GM18519 (cell line): Measurements from ENCODE around the gene THOC1.
"Not testable (repeated sequence)": the region's sequence is repeated elsewhere in the genome, so short reads cannot be mapped to it uniquely, and the experiment has no call there.

Experiments used
- ATAC-seq: cut with Tn5 transposase; IDR thresholded peaks from one replicate; pipeline ENCODE4 v1.9.1; 2021; ENCODE audit warnings: mild to moderate bottlenecking, moderate library complexity; ENCODE audit not compliant: unreplicated experiment, low FRiP score

THOC1 gene, protein sequence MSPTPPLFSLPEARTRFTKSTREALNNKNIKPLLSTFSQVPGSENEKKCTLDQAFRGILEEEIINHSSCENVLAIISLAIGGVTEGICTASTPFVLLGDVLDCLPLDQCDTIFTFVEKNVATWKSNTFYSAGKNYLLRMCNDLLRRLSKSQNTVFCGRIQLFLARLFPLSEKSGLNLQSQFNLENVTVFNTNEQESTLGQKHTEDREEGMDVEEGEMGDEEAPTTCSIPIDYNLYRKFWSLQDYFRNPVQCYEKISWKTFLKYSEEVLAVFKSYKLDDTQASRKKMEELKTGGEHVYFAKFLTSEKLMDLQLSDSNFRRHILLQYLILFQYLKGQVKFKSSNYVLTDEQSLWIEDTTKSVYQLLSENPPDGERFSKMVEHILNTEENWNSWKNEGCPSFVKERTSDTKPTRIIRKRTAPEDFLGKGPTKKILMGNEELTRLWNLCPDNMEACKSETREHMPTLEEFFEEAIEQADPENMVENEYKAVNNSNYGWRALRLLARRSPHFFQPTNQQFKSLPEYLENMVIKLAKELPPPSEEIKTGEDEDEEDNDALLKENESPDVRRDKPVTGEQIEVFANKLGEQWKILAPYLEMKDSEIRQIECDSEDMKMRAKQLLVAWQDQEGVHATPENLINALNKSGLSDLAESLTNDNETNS

DNA sequence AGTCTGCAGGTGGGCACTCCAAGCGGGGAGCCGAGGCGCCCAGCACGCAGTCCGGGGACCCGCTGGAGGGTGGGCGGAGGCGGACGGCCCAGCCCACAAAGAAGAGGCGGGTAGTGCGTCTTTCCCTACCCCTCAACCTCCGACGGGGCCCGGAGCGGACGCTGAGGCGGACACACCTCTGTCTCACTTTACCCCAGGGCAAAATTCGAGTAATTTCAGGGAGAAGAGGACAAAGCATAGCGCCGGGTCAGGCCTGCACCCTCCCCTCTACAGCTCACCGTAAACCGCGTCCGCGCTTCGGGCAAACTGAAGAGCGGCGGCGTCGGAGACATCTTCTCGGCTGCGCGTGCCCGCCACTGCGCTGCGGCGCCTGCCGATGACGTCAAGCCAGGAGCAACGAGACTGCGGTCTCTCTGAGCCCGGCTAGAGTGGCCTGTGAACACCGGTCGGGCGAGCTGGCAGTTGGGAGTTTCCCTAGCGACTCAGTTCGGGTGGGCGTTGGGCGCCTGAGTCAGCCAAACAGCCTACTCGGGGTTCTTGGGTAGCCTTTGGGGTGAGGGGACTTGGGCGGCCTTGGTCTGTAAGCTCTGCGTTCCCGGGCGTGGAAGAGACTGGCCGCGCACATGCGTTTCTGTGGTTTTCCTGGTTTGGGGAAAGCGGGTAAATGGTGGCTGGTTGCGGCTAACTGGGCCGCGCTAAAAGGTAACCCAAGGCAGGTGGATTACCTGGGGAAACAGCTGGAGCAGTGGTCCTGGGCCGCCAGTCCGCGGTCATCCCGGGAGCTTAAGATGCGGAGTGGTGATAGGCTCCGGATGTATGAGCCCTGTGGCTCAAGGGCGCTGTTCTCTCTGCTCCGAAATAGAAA lies at the start of gene THOC1:
Gene THOC1 (minus strand): TSS at position 360 of the 865 bp plus-strand sequence. CDS start 28 bp downstream, at position 332.
- ATAC-seq: peak; percentile 87

DNA sequence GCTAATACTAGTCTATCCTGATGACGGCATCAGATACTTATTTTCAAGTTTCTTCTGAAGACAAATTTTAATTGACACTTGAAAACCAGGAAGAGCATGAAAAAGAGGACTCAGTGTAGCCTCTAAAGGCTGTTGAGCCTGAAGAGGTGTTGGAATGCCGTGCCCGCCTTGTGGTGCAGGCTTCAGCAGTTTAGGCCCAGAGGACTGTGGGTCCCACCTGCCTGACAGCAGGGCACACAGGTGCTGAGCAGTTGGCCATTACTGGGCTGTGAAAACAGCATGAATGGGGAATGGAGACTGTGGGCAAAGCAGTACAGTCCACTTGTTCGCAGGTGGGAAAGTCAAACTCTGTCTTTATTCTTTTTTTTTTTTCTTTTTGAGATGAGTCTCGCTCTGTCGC lies 49.8 kb upstream of the THOC1 start:
- no peak for ATAC-seq

DNA sequence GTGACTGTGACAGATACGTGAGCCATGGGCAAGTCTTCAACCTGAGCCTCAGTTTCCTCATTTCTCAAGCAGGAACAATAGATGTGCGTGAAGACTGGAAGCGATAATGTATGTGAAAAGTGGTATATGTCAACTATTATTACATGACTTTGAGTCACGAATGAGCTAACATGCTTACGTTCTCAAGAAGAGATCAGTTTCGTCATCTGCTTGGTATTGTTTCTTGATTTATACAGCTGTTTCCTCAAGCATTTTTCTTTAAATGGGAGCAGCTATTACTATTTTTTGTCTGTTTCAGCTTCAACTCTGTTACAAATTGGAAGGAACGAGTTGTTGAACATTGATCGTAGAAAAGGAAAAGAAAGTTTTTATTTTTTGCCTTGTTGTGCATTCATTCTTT lies 48.5 kb upstream of the THOC1 start:
- no peak for ATAC-seq

DNA sequence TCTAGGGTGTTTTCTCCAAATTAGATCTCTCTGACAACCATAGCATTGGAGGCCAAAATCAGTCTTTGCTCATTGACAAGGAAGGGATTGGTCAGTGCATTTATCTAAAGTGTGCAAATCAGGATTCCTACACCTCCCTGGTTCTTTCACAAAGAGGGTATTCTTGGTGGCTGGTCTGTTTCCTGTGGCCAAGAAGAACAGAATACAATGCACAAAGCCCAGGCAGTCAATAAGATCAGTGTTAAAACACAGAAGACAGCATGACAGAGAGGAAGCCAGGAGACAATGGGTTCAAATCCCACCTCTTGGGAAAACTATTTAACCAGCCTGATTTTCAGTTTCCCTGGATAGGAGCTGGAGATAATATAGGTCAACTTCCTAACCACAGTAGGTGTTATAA lies 46.1 kb upstream of the THOC1 start:
- ATAC-seq: no peak

DNA sequence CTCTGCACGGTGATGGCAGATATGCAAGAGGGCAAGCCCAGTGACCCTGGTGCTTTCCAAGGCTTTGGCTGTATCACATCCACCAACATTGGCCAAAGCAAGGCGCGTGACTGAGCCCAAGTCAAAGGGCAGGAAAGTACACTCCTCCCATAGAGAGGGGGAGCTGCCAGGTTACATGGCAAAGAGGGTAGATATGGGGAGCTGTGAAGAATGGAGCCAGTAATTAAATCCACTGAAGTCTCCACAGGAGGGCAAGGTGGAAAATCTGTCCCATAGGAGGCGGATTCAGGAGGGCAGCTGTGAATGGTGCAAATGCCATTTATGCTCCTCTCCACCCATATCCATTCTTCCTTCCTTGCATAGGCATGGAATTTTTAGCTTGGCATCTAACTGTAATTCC lies 44.6 kb upstream of the THOC1 start:
- no peak for ATAC-seq

DNA sequence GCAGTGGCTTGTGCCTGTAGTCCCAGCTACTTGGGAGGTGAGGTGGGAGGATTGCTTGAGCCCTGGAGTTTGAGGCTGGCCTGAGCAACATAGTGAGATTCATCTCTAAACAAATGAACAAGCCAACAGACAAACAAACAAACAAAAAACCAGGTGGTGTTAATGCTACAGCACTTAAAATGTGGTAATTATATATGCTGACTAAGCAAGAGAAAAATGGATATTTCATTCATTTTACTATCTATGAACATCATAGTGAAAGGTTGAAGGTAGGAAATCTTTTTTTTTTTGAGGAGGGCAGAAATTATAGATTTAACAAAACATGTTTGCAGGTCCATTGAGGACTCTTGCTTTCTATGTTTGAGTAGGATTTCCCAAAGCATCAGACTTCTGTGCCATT lies 42.2 kb upstream of the THOC1 start:
- no peak for ATAC-seq

DNA sequence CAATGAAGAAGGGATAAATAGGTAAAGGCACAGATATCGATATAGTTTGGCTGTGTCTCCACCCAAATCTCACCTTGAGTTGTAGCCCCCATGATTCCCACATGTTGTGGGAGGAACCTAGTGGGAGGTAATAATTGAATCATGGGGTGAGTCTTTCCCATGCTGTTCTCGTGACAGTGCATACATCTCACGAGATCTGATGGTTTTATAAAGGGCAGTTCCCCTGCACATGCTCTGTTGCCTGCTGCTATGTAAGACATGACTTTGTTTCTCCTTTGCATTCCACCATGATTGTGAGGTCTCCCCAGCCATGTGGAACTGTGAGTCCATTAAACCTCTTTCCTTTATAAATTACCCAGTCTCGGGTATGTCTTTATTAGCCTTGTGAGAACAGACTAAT lies 40.2 kb upstream of the THOC1 start:
- ATAC-seq: not testable (repeated sequence)

DNA sequence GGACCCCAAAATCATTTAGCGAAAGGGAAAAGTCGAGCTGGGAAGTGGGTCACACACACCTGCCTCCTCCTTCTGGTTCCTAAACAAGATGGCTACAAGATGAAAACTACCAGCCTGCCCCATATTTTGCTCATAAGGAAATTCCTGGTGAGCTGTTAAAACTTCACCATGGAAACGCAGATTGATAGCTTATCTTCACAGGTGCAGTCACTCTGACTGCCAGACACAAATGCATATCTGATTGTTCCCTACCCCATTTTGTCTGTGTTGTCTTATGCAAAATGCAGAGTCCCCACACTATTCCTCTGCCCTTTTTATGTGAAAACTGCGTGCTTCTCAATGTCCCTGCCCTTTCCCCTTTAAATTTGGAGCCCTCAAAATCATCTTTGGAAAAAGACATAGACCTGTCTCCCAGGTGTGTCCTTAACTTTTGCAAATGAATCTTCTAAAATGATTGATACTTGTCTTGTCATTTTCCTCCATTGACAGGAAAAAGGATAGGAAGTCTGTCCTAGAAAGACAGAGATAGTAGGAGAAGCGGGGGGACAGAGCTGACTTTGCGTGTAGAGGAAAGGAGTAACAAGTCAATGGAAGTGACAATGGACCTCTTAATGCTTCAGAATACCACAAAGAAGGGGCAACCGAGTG lies 38.9 kb upstream of the THOC1 start:
- ATAC-seq: no peak

DNA sequence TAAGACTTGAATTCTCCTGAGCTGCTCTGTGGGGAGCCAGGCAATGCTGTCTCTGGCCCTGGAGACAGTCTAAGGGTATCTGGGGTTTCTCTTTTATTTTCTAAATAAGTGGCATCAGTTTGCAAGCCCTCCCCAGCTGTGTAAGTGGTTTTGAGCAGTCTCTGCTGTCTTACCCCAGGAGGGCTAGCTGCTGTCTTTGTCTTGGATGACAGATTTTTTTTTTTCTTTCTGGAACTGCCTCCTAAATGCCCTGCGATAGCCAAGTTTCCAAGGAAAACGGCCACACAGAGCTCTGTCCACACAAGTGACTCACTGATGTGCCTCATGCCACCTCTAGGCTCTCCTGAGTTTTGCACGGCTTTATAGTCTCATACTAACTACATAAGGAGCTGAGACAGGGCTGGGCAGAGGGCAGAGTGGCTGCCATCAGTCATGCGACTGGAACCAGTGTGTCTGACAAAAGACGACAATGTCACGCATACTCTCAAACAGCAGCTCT lies 37.2 kb upstream of the THOC1 start:
- ATAC-seq: no peak

DNA sequence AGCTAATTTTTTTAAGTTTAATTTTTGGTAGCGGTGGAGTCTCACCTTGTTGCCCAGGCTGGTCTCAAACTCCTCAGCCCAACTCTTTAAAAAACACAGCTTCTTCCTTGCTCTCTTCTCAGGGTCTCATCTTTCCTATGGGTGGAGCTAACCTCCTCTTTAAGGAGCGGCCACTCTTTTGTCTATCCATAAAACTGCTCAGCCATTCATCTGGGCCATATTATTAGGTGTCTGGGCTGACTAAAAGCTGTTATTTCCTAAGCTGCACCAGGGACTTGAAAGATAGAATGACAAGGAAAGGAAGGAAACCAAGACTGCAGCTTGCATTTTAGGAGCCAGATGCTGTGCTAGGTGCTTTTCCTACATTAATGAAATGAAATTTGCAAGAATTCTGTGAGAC lies 35.8 kb upstream of the THOC1 start:
- no peak for ATAC-seq

DNA sequence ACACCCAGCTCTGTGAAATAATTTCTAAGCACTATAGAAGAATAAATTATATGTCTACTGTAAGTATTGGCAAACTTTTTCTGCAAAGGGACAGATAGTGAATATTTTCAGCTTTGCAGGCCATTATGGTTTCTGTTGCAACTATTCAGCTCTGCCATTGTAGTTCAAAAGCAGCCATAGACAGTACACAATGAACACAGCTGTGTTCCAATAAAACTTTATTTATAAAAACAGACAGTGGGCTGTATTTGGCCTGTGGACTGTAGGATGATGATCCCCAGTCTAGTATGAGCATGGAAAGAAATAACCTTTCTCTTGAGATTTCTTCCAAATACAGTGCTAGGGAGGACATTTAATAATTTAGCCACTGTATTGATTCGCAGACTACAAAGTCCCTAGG lies 35.2 kb upstream of the THOC1 start:
- ATAC-seq: no peak

DNA sequence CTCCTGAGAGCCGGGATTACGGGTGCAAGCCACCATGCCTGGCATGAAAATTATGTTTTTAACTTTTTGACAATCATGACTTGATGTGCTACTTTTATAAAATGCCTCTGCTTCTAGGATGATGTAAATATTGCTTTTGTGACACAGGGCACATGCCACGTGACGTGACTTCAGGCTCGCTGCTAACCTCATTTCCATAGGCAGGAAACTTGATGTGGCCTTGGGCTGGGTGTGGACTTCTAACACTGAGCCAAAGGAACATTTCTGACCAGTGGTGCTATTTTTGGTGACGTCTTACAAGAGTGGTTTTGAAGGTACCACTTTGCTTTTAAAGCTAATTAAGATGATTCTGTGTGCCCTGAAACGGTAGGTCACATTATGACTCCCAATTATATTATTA lies 34.2 kb upstream of the THOC1 start:
- ATAC-seq: no peak

DNA sequence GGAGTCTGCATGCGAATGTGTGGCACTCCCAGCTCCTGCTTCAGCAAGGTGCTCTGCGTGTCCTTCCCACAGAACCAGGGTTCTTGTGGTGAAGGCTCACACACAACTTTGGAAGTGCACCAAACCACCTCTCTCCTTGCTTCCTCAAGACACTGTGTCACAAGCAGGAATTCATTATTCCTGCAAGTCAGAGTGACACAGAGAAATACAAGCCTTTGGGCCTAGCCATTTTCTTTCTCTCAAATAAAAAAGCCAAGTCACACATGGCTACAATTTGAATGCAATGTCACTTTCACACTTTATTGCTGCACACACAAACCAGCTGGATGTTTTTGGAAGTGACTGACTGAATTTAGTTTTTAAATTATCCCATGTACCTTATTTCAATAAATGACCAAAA lies 30.1 kb upstream of the THOC1 start:
- no peak for ATAC-seq

DNA sequence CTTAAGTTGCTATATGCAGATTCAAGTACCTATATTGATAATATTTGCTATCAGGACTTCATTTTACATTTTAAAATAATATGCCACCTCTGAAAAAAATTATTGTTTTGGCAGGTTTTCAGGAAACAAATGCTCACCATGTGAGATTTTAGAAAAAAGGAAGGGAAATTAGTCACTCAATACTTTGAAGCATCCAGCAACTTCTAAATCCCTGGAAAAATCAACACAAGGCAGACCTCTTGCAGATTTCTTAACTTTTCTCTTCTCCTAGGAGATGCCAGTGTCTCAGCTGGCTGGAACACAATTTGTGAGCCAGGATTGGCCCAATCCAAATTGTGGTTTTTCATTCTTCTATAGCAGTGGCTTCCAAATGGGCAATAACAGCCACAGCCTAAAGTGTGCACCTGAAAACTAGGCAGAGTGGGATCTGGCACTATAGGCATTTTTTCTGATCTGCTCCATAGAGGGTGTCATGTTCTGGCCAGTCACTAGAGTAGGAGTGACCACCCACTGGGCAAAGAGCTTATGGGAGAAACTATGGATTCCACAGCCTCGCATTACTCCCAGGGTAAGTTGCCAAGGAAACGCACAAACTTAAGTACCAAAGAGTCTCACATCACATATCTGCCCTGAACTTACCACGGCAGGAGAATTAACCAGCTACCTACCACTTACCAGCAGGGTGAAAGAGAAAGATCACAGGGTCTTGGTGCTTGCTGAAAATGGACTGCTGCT lies 28.1 kb upstream of the THOC1 start:
- no peak for ATAC-seq

DNA sequence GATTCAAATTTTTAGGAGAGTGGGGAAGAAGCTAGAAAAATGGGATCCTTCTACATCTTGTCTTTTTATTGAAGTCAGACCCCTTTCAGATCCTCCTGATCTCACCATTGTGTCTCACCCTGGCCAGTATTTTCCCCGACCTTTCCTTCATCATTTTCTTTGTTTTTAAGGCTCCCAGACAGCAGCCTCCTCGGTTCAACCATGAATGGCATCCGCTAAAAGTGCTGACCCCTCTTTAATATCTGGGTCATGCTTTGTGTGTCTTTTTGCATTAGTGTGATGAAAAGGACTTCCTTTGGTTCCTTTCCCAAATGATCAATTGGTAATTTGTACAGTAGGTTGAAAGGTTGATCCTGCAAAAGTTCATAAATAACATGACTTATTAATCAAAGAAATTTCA lies 26.7 kb upstream of the THOC1 start:
- no peak for ATAC-seq

DNA sequence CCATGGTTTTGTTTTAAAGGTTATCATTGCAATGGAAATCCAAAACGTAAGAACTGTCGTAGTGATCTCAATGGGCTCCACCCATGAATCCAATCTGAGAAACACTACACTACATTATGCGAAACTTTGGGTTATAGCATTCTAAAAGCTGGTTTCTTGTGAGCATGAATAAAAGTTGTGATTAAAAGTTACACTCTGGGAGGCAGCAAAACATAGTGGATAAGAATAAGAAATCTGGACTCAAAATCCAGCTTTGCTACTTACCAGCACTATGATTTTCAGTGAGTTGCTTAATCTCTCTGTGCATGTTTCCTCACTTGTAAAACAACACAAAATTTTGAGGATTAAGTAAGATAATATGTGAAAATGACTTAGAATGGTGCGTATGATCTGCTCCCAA lies 25.7 kb upstream of the THOC1 start:
- no peak for ATAC-seq

DNA sequence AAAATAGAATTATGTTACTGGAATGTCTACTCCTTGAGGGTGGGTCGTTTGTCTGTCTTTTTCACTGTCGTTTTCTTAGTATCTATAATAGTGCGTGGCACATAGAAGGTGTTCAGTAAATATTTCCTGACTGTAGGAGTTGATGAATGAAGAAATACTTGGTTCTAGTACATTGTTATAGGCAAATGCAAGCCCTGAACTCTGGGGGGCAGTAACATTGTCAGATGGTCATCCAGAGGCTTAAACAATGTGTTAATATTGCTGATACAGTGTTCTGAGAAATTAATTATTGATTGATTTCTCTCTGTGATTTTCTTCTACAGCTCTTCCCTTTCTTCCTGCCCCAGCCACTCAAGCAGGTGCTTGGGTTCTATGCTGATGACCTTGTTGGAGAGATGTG lies 24.4 kb upstream of the THOC1 start:
- no peak for ATAC-seq

DNA sequence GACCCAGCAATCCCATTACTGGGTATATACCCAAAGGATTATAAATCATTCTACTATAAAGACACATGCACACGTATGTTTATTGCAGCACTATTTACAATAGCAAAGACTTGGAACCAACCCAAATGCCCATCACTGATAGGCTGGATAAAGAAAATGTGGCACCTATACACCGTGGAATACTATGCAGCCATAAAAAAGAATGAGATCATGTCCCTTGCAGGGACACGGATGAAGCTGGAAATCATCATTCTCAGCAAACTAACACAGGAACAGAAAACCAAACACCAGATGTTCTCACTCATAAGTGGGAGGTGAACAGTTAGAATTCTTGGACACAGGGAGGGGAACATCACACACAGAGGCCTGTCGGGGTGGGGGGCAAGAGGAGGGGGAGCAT lies 22.1 kb upstream of the THOC1 start:
- ATAC-seq: not testable (repeated sequence)

DNA sequence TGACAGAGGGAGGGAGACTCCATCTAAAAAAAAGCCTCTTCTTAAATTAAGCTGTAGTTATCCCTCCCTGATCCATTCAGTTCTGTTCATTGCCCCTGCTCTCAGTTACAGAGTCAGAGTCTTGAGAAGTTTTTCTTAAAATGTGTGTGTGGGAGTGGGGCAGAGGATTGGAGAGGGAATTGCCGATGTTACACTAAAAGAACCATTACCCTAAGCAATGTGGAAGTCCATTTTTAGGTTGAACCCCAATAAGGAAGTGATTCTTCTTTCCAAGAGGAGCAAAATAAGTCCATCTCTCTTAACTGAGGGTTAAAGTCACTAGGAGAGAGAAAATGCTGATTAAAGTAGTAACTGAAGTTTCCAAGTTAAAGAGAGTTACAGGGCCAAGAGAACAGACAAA lies 21.2 kb upstream of the THOC1 start:
- no peak for ATAC-seq
